Bronchial epithelial cell (primary cell): ENCODE data around the gene CHST9. TPM values are rescaled to one million over a fixed set of nuclear protein-coding genes. Genes with fewer than 3 reads are reported as not detected.

Source experiments
- DNase-seq: peaks from one replicate; pipeline ENCODE4 v3.0.0-alpha.2; 2010; ENCODE audit warnings: low read depth
- FAIRE-seq: peaks from 2 replicates; lab custom pipeline; 2011; peaks lifted over from hg19 to GRCh38; lab: Jason Lieb, UNC
- H3K27me3 ChIP-seq: 2 replicates; pipeline ENCODE4 v1.5.1; 2011; ENCODE audit warnings: low read length; ENCODE audit not compliant: control insufficient read depth, insufficient read depth
- H3K36me3 ChIP-seq: 2 replicates; pipeline ENCODE4 v1.5.1; 2011; ENCODE audit warnings: low read length; ENCODE audit not compliant: control insufficient read depth, insufficient read depth
- H3K4me3 ChIP-seq: 2 replicates; pipeline ENCODE4 v1.5.1; 2011; ENCODE audit warnings: mild to moderate bottlenecking, low read depth, low read length, control low read depth
- total RNA-seq: library from RNA; depleted of rRNA; stranded (reverse); fragments of >200 nt; gene quantifications from 2 replicates; pipeline ENCODE4 v1.2.1, GENCODE V29; 2014
- TF ChIP-seq, protein P1 (sequence below): IDR thresholded peaks from 2 replicates; pipeline ENCODE4 v1.5.1; 2011; ENCODE audit warnings: mild to moderate bottlenecking, moderate library complexity, low read length, control low read depth, inconsistent platforms; ENCODE audit not compliant: insufficient read depth, severe bottlenecking

Gene CHST9
- total RNA-seq, 1 donor from 2014 or later = 0.26 TPM

DNA sequence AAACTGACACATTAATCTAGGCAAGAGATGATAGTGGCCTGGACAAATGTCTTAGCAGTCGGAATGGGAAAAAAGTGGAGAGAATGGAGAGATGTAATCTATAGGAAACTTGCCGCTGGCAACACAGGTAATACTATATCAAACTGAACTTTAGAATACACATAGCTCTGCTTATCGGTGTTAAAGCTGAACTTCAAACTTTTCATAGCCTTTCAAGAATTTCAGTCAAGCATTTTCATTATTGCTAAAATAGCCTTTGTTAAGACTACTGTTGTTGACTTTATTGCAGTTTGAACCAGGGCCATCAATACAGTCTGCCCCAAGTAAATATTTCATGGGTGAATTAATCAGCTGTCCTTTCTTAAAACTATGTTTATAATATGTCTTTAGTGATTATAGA, 12.9 kb upstream of the CHST9 start:
- DNase-seq = no peak
- TF ChIP-seq, protein P1, sequence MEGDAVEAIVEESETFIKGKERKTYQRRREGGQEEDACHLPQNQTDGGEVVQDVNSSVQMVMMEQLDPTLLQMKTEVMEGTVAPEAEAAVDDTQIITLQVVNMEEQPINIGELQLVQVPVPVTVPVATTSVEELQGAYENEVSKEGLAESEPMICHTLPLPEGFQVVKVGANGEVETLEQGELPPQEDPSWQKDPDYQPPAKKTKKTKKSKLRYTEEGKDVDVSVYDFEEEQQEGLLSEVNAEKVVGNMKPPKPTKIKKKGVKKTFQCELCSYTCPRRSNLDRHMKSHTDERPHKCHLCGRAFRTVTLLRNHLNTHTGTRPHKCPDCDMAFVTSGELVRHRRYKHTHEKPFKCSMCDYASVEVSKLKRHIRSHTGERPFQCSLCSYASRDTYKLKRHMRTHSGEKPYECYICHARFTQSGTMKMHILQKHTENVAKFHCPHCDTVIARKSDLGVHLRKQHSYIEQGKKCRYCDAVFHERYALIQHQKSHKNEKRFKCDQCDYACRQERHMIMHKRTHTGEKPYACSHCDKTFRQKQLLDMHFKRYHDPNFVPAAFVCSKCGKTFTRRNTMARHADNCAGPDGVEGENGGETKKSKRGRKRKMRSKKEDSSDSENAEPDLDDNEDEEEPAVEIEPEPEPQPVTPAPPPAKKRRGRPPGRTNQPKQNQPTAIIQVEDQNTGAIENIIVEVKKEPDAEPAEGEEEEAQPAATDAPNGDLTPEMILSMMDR = no peak
- FAIRE-seq = no peak

DNA sequence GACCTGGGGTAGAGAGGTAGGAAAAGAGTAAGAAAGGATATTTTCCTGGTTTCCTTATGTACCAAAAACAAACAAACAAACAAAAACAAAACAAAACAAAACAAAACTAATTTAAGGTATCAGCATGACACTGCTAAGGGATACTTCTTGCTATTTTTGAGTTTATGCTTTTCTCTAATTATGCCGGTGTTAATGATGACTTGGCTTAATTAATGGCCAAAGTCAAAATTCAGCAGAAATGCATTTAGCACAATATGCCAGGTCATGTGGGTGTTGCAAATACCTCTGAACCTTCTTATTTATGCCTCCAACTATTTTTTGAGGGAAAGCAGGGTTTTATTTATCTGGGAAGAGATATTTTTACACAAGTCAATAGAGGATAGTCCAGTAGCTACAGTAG, 3.2 kb upstream of the CHST9 start:
- Histone ChIP-seq H3K27me3 (no peaks in the 10 kb centered on the region), H3K36me3 (no peaks in the 10 kb centered on the region), H3K4me3 (no peak overlapping the region)
- DNase-seq (no peak), FAIRE-seq (no peak)
- TF ChIP-seq, protein P1 = no peak

More for the DNA sequence above, 12.9 kb upstream of the CHST9 start:
- H3K4me3 ChIP-seq = no peak overlapping the region
- no peaks in the 10 kb centered on the region for H3K36me3 ChIP-seq
- H3K27me3 ChIP-seq = no peaks in the 10 kb centered on the region

DNA sequence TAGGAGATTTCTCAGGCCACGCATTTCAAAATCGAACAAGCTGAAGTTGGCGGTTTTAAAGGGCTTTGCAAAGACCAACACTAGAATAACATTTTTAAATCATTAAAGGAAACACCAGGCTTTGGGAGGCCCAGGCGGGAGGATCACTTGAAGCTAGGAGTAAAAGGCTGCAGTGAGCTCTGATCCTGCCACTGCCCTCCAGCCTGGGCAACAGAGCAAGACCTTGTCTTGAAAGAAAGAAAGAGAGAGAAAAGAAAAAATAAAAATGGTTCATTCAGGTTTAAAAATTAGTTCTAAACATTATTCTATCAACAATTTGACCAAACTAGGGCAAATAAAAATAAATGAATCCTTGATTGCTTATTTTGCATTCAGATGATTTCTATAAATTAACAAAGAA, 789 bp upstream of the CHST9 start:
- DNase-seq (no peak), FAIRE-seq (no peak)
- Histone ChIP-seq H3K36me3 (no peaks in the 10 kb centered on the region), H3K4me3 (no peak overlapping the region), H3K27me3 (no peaks in the 10 kb centered on the region)
- TF ChIP-seq, protein P1 = no peak

DNA sequence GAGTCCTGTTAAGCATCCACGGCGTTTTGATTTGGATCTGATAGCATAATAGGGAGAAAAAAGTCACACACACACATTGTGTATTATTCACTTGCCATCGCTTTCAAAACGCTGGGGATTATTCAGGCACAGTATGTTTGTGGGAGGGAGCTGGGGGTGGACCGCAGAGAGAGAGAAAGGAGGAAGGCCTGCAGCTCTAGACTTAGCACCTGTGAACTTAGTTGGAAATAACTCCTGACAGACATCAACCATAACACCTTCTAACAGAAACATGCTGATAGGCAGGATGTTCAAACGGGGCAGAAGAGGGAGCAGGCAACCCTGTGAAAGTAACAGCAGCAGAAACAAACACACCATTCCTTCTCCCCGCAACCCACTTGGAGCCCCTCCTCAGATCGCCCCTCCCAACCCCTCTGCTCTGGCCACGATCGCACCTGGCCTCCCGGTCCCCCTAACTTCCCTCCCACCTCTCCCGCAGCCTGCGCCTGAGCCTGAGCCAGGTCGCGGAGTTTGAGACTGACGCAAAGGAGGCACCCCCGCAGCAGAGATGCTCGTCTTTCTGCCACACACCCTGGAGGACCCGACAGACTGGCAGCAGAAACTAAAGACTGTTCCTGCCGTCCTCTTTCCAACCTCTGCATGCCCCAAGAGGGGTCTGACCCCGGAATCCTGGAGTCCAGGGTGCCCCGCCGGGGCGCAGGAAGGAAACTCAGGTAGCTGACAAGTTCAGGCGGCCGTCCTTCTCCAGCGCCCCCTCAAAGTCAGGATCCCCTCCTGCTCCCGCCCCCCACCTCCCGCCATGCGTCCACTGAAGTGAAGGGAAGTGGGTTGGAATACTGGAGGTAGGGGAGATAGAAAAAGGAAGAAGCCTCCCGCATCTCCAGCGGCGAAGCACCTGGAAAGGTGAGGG, 738 bp downstream of the CHST9 start:
- Histone ChIP-seq H3K36me3 (no peaks in the 10 kb centered on the region), H3K4me3 (peak overlapping the region; percentile 41), H3K27me3 (no peaks in the 10 kb centered on the region)
- FAIRE-seq = no peak
- DNase-seq = no peak
- TF ChIP-seq, protein P1 = no peak

DNA sequence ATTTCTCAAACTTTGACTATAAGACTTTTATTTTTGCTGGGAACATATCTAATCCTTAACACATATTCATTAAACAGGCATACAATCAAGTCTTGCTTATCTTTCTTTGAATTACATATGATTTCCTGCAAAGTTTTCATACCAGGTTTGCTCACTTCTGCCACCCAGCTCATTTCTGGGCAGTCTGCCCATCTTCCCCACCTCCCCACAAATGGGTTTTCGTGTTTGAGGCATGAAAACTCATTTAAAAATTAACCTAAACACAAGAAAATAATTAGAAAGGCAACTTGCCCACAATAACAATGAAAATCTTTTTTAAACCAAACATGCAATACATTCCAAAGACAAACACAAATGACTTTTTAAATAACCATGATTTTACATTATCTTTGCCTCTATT, 3.4 kb downstream of the CHST9 start:
- no peaks in the 10 kb centered on the region for H3K27me3 ChIP-seq
- DNase-seq = no peak
- no peak for FAIRE-seq

More for the DNA sequence above, 3.4 kb downstream of the CHST9 start:
- no peak overlapping the region for H3K4me3 ChIP-seq
- TF ChIP-seq, protein P1 = no peak
- no peaks in the 10 kb centered on the region for H3K36me3 ChIP-seq
